Activated naive CD8-positive, alpha-beta T cell treated with anti-CD3 and anti-CD28 coated beads, Interleukin-2, amount 50 U/mL, for 16 hours (primary cell): ENCODE results near the gene UNK.
"Not testable (repeated sequence)": the region's sequence is repeated elsewhere in the genome, so short reads cannot be mapped to it uniquely, and the experiment has no call there.

Source experiments
- DNase-seq: peaks from one replicate; pipeline ENCODE4 v3.0.0-alpha.2; 2020; ENCODE audit warnings: low read depth, low spot score

The UNK gene

GRCh38 chr17:75799402-75799801 lies 14.8 kb downstream of the UNK start:
- DNase-seq, result no peak

GRCh38 chr17:75803883-75804282 lies 19.3 kb downstream of the UNK start:
- DNase-seq, result no peak

- DNase-seq, result no peak
These were observed 22.4 kb downstream of the UNK start for GRCh38 chr17:75806822-75807500.

GRCh38 chr17:75807861-75808260 lies 23.3 kb downstream of the UNK start:
- no peak for DNase-seq

- DNase-seq, result no peak
These were observed 23.9 kb downstream of the UNK start for GRCh38 chr17:75808549-75808904.

GRCh38 chr17:75808905-75809621 lies 24.5 kb downstream of the UNK start:
- DNase-seq, result no peak

- DNase-seq, result no peak
These were observed 25.1 kb downstream of the UNK start for GRCh38 chr17:75809631-75810111.

- DNase-seq, result no peak
These were observed 25.6 kb downstream of the UNK start for GRCh38 chr17:75810216-75810615.

- not testable (repeated sequence) for DNase-seq
These were observed 26.1 kb downstream of the UNK start for GRCh38 chr17:75810756-75811155.

- no peak for DNase-seq
These were observed 26.6 kb downstream of the UNK start for GRCh38 chr17:75811174-75811573.

GRCh38 chr17:75812096-75813013 lies 27.7 kb downstream of the UNK start:
- no peak for DNase-seq

GRCh38 chr17:75813081-75814020 lies 28.7 kb downstream of the UNK start:
- DNase-seq, result no peak

GRCh38 chr17:75814021-75814395 lies 29.4 kb downstream of the UNK start:
- DNase-seq, result no peak

GRCh38 chr17:75814900-75815373 lies 30.3 kb downstream of the UNK start:
- no peak for DNase-seq

- no peak for DNase-seq
These were observed 30.8 kb downstream of the UNK start for GRCh38 chr17:75815399-75815798.

- no peak for DNase-seq
These were observed 32.1 kb downstream of the UNK start for GRCh38 chr17:75816693-75817092.

GRCh38 chr17:75817571-75817970 lies 33.0 kb downstream of the UNK start:
- DNase-seq, result no peak

- no peak for DNase-seq
These were observed 33.8 kb downstream of the UNK start for GRCh38 chr17:75818326-75818885.

- DNase-seq, result no peak
These were observed 34.5 kb downstream of the UNK start for GRCh38 chr17:75819116-75819515.

- DNase-seq, result no peak
These were observed 35.1 kb downstream of the UNK start for GRCh38 chr17:75819678-75820077.
